ENCODE measurements around the gene INSM1.
A peak's percentile ranks its signal among the peaks of the same experiment; 100 is the strongest.
"Not testable (repeated sequence)": the region's sequence is repeated elsewhere in the genome, so short reads cannot be mapped to it uniquely, and the experiment has no call there.

Gene INSM1

GRCh38 chr20:20341371-20341770 lies 26.5 kb upstream of the INSM1 start:
- in situ Hi-C loops (cut with MboI; ENCODE audit: low sequenced_read_pairs): no loop called here
- Histone ChIP-seq H3K36me3 (replicated peaks) (no peaks in the 10 kb centered on the region), H3K9me3 (no peaks in the 10 kb centered on the region), H3K27me3 (ENCODE audit: low read depth) (no peaks in the 10 kb centered on the region), H3K4me3 (no peak overlapping the region), H3K4me1 (no peaks in the 10 kb centered on the region)
- DNase-seq (ENCODE audit: low spot score in 2 of 2): no peak

GRCh38 chr20:20342066-20342465 lies 25.8 kb upstream of the INSM1 start:
- H3K4me1 ChIP-seq: no peaks in the 10 kb centered on the region
- in situ Hi-C loops (cut with MboI; ENCODE audit: low sequenced_read_pairs): no loop called here
- H3K4me3 ChIP-seq: no peak overlapping the region
- no peaks in the 10 kb centered on the region for H3K27me3 ChIP-seq (ENCODE audit: low read depth)
- H3K9me3 ChIP-seq: no peaks in the 10 kb centered on the region
- H3K36me3 ChIP-seq (replicated peaks): no peaks in the 10 kb centered on the region
- DNase-seq (ENCODE audit: low spot score in 2 of 2): no peak

- DNase-seq (ENCODE audit: low spot score in 2 of 2): no peak
- H3K4me3 ChIP-seq: no peak overlapping the region
- no peaks in the 10 kb centered on the region for H3K27me3 ChIP-seq (ENCODE audit: low read depth)
- no peaks in the 10 kb centered on the region for H3K36me3 ChIP-seq (replicated peaks)
- no peaks in the 10 kb centered on the region for H3K9me3 ChIP-seq
- no peaks in the 10 kb centered on the region for H3K4me1 ChIP-seq
- in situ Hi-C loops (cut with MboI; ENCODE audit: low sequenced_read_pairs): no loop called here
Observed at GRCh38 chr20:20343932-20344331, 24.0 kb upstream of the INSM1 start.

- in situ Hi-C loops (cut with MboI; ENCODE audit: low sequenced_read_pairs): no loop called here
- H3K27me3 ChIP-seq (ENCODE audit: low read depth): no peaks in the 10 kb centered on the region
Observed at GRCh38 chr20:20344476-20344875, 23.4 kb upstream of the INSM1 start.

GRCh38 chr20:20353576-20353975 lies 14.3 kb upstream of the INSM1 start:
- Histone ChIP-seq H3K36me3 (replicated peaks) (no peaks in the 10 kb centered on the region), H3K4me3 (no peak overlapping the region), H3K4me1 (no peaks in the 10 kb centered on the region), H3K27me3 (ENCODE audit: low read depth) (no peaks in the 10 kb centered on the region; the same call in 1 of the 2 replicates), H3K9me3 (no peaks in the 10 kb centered on the region)
- no peak for DNase-seq (ENCODE audit: low spot score in 2 of 2)
- in situ Hi-C loops (cut with MboI; ENCODE audit: low sequenced_read_pairs): loop anchor here (25.0 kb wide), 1 partner anchor 209 kb away; no protein-coding TSS in a partner anchor

More at GRCh38 chr20:20344476-20344875, 23.4 kb upstream of the INSM1 start:
- no peaks in the 10 kb centered on the region for H3K4me1 ChIP-seq
- DNase-seq (ENCODE audit: low spot score in 2 of 2): no peak
- no peaks in the 10 kb centered on the region for H3K9me3 ChIP-seq
- H3K4me3 ChIP-seq: no peak overlapping the region
- H3K36me3 ChIP-seq (replicated peaks): no peaks in the 10 kb centered on the region

- in situ Hi-C loops (cut with MboI; ENCODE audit: low sequenced_read_pairs): loop anchor here (25.0 kb wide), 1 partner anchor 207 kb away; no protein-coding TSS in a partner anchor
- not testable (repeated sequence) for H3K36me3 ChIP-seq (replicated peaks); H3K4me1 ChIP-seq; H3K4me3 ChIP-seq; H3K9me3 ChIP-seq; DNase-seq (ENCODE audit: low spot score in 2 of 2); H3K27me3 ChIP-seq (ENCODE audit: low read depth)
Observed at GRCh38 chr20:20355503-20355902, 12.4 kb upstream of the INSM1 start.

DNA sequence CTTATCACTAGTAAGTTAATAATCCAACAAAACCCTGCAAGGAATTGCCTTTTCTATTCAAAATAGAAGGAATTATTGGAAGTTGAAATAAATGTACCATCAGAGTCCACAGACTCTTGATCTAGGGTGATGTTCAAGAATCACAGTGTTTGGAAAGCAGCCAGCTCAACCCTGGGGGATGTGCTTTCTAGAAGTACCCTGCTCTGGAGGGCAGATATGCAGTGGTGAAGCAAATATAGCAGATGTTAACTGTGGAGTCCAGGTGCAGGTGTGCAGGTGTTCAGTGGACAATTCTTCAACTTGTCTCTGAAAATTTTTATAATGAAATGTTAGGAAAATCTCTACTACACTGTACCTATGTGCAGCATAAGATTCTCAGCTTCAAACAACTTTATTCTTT lies 9.1 kb upstream of the INSM1 start:
- H3K36me3 ChIP-seq (replicated peaks): no peaks in the 10 kb centered on the region
- H3K27me3 ChIP-seq (ENCODE audit: low read depth): peaks cover 30% of the 10 kb centered on the region
- H3K4me1 ChIP-seq: no peaks in the 10 kb centered on the region; the same call in 1 of the 2 replicates
- DNase-seq (ENCODE audit: low spot score in 2 of 2): no peak
- in situ Hi-C loops (cut with MboI; ENCODE audit: low sequenced_read_pairs): loop anchor here (25.0 kb wide), 1 partner anchor 204 kb away; no protein-coding TSS in a partner anchor
- H3K4me3 ChIP-seq: no peak overlapping the region
- no peaks in the 10 kb centered on the region for H3K9me3 ChIP-seq

DNA sequence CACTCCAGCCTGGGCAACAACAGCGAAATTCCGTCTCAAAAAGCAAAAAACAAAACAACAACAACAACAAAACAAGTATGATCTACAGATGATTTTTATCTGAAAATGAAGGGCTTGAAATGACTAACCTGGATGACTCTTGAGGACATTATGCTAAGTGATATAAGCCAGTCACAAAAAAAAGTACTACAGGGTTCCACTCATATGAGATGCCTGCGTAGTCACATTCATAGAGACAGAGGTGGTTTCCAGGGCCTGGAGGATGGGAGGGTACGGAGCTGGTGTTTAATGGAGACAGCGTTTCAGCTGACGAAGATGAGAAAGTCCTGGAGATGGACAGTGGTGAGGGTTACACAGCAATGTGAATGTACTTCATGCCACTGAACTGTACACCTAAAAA lies 8.3 kb upstream of the INSM1 start:
- Histone ChIP-seq H3K9me3 (no peaks in the 10 kb centered on the region), H3K4me1 (peaks cover 2% of the 10 kb centered on the region; the same call in 1 of the 2 replicates), H3K36me3 (replicated peaks) (no peaks in the 10 kb centered on the region), H3K27me3 (ENCODE audit: low read depth) (peaks cover 38% of the 10 kb centered on the region), H3K4me3 (no peak overlapping the region)
- in situ Hi-C loops (cut with MboI; ENCODE audit: low sequenced_read_pairs): loop anchor here (25.0 kb wide), 1 partner anchor 203 kb away; no protein-coding TSS in a partner anchor
- DNase-seq (ENCODE audit: low spot score in 2 of 2): no peak

DNA sequence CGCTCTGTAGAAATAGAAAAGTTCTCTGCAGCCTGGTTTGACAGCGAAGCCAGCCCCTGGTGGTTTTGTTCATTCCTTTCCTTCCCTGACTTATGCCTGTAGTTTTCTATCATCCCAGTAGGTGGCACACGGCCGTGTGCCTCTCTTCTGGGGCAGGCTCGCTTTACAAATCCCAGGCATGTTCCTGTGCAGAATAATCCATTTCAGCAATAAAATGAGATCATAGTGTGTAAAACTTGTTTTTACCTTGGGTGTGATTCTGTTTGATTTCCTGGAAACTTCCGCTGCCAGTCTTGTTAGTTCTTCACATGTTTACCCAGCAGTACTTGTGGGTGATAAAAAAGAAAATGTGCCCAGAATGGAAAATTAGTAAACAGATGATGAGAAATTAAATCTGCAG lies 7.4 kb upstream of the INSM1 start:
- peak; percentile 64 to 66 for DNase-seq (ENCODE audit: low spot score in 2 of 2)
- Histone ChIP-seq H3K27me3 (ENCODE audit: low read depth) (peaks cover 39% of the 10 kb centered on the region), H3K4me1 (peaks cover 2% of the 10 kb centered on the region; the same call in 1 of the 2 replicates), H3K36me3 (replicated peaks) (no peaks in the 10 kb centered on the region), H3K4me3 (no peak overlapping the region), H3K9me3 (no peaks in the 10 kb centered on the region)
- in situ Hi-C loops (cut with MboI; ENCODE audit: low sequenced_read_pairs): loop anchor here (25.0 kb wide), 1 partner anchor 202 kb away; no protein-coding TSS in a partner anchor

GRCh38 chr20:20362774-20363433 lies 5.0 kb upstream of the INSM1 start:
- Histone ChIP-seq H3K36me3 (replicated peaks) (no peaks in the 10 kb centered on the region), H3K27me3 (ENCODE audit: low read depth) (peaks cover 39% of the 10 kb centered on the region), H3K4me1 (peaks cover 2% of the 10 kb centered on the region; the same call in 1 of the 2 replicates), H3K4me3 (no peak overlapping the region), H3K9me3 (no peaks in the 10 kb centered on the region)
- in situ Hi-C loops (cut with MboI; ENCODE audit: low sequenced_read_pairs): loop anchor here (25.0 kb wide), 1 partner anchor 199 kb away; no protein-coding TSS in a partner anchor
- peak in 1 of 2 experiments; percentile 49 for DNase-seq (ENCODE audit: low spot score in 2 of 2)

DNA sequence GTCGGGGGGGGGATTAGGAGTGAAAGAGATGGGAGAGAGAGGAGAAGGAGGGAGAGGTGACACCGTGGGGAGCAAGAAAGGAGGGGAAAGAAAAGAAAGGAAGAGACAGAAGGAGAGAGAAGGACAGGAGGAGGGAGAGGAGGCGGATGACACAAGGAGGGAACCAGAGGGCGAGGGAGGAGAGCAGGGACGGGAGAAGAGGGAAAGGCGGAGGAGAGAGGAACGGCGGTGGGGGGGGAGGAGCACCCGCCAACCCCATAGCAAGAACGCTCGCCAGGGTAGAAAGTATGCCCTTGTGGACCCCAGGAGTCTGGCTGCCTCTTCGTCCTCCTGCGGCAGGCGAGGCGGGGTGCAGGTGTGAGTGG lies 4.5 kb upstream of the INSM1 start:
- Histone ChIP-seq H3K4me1 (peaks cover 2% of the 10 kb centered on the region; the same call in 1 of the 2 replicates), H3K9me3 (no peaks in the 10 kb centered on the region), H3K27me3 (ENCODE audit: low read depth) (peaks cover 39% of the 10 kb centered on the region), H3K4me3 (no peak overlapping the region), H3K36me3 (replicated peaks) (no peaks in the 10 kb centered on the region)
- DNase-seq (ENCODE audit: low spot score in 2 of 2): peak in 1 of 2 experiments; percentile 17
- in situ Hi-C loops (cut with MboI; ENCODE audit: low sequenced_read_pairs): loop anchor here (25.0 kb wide), 1 partner anchor 199 kb away; no protein-coding TSS in a partner anchor

- peaks cover 39% of the 10 kb centered on the region for H3K27me3 ChIP-seq (ENCODE audit: low read depth)
- H3K9me3 ChIP-seq: no peaks in the 10 kb centered on the region
- peak; percentile 51 to 73 for DNase-seq (ENCODE audit: low spot score in 2 of 2)
- H3K4me3 ChIP-seq: no peak overlapping the region
- in situ Hi-C loops (cut with MboI; ENCODE audit: low sequenced_read_pairs): loop anchor here (25.0 kb wide), 1 partner anchor 198 kb away; no protein-coding TSS in a partner anchor
- peaks cover 2% of the 10 kb centered on the region; the same call in 1 of the 2 replicates for H3K4me1 ChIP-seq
- H3K36me3 ChIP-seq (replicated peaks): no peaks in the 10 kb centered on the region
Observed at GRCh38 chr20:20363799-20364592, 3.9 kb upstream of the INSM1 start.

GRCh38 chr20:20364593-20365479 lies 3.1 kb upstream of the INSM1 start:
- H3K4me1 ChIP-seq: peaks cover 2% of the 10 kb centered on the region; the same call in 1 of the 2 replicates
- H3K36me3 ChIP-seq (replicated peaks): no peaks in the 10 kb centered on the region
- H3K4me3 ChIP-seq: no peak overlapping the region
- DNase-seq (ENCODE audit: low spot score in 2 of 2): no peak
- H3K27me3 ChIP-seq (ENCODE audit: low read depth): peaks cover 42% of the 10 kb centered on the region
- H3K9me3 ChIP-seq: no peaks in the 10 kb centered on the region
- in situ Hi-C loops (cut with MboI; ENCODE audit: low sequenced_read_pairs): loop anchor here (25.0 kb wide), 1 partner anchor 197 kb away; no protein-coding TSS in a partner anchor

Measured in HAP-1 (cell line).